Measurements from ENCODE around the gene FNDC3B. TPM values are rescaled to one million over a fixed set of nuclear protein-coding genes. Genes with fewer than 3 reads are reported as not detected.
A peak's percentile ranks its signal among the peaks of the same experiment; 100 is the strongest.

The FNDC3B gene
- total RNA-seq, 1 experiment from 2014 or later, result 173 TPM

GRCh38 chr3:172225215-172225707 is 185.9 kb downstream of the FNDC3B start:
- H3K4me3 ChIP-seq (ENCODE audit: low read depth in 2 of 2, low read length in 2 of 2), result no peak overlapping the region

GRCh38 chr3:172226831-172227230 is 187.5 kb downstream of the FNDC3B start:
- BruUV-seq (replicated peaks), result no TSS peak
- in situ Hi-C loops (cut with HindIII; ENCODE audit: low pct_unique_long_range_greater_than_20kb, low sequenced_read_pairs) (no loop called here), intact Hi-C loops (cut with micrococcal nuclease; ENCODE audit: unreplicated experiment) (no loop called here)
- DNase-seq (ENCODE audit: low read depth, low spot score), result no peak
- POLR2A ChIA-PET, result no interaction called here
- no peaks in the 10 kb centered on the region for H3K9me3 ChIP-seq (ENCODE audit: control insufficient read depth, insufficient read depth, low read depth, low read length)
- no peaks in the 10 kb centered on the region; the same call in 1 of the 2 replicates for H3K36me3 ChIP-seq (ENCODE audit: control insufficient read depth, insufficient read depth, low read length)
- no peak overlapping the region for H3K4me3 ChIP-seq (ENCODE audit: low read depth in 2 of 2, low read length in 2 of 2)
- H3K4me1 ChIP-seq (ENCODE audit: control insufficient read depth, insufficient read depth, low read length), result peaks cover 37% of the 10 kb centered on the region
- TF ChIP-seq TCF7L2 (IDR thresholded peaks at IDR 0.05; ENCODE audit: low read depth, low read length) (no peak), REST (IDR thresholded peaks at IDR 0.05; ENCODE audit: insufficient read depth in 1 of 2, low read depth in 2 of 2, low read length in 1 of 2) (no peak), CTCF (IDR thresholded peaks at IDR 0.05) (no peak), POLR2AphosphoS5 (IDR thresholded peaks at IDR 0.05; ENCODE audit: low read depth, low read length) (no peak), SIN3A (IDR thresholded peaks at IDR 0.05; ENCODE audit: borderline replicate concordance, insufficient read depth, low read depth, low read length) (no peak)
- CTCF ChIA-PET, result interaction anchor here (0.7 kb wide), 1 partner anchor 213 kb away, joined by 4 read pairs; no protein-coding TSS in a partner anchor
- no peak for ATAC-seq
- H3K27ac ChIP-seq (ENCODE audit: low read length), result no peak overlapping the region
- no peaks in the 10 kb centered on the region for H3K27me3 ChIP-seq (ENCODE audit: control insufficient read depth, insufficient read depth, low read length)

More at GRCh38 chr3:172225215-172225707, 185.9 kb downstream of the FNDC3B start:
- in situ Hi-C loops (cut with HindIII; ENCODE audit: low pct_unique_long_range_greater_than_20kb, low sequenced_read_pairs), result no loop called here
- ChIA-PET POLR2A (no interaction called here), CTCF (no interaction called here)
- intact Hi-C loops (cut with micrococcal nuclease; ENCODE audit: unreplicated experiment), result no loop called here
- Histone ChIP-seq H3K36me3 (ENCODE audit: control insufficient read depth, insufficient read depth, low read length) (no peaks in the 10 kb centered on the region; the same call in 1 of the 2 replicates), H3K9me3 (ENCODE audit: control insufficient read depth, insufficient read depth, low read depth, low read length) (no peaks in the 10 kb centered on the region), H3K27ac (ENCODE audit: low read length) (peak overlapping the region; percentile 48), H3K27me3 (ENCODE audit: control insufficient read depth, insufficient read depth, low read length) (no peaks in the 10 kb centered on the region), H3K4me1 (ENCODE audit: control insufficient read depth, insufficient read depth, low read length) (peaks cover 47% of the 10 kb centered on the region)
- TF ChIP-seq SIN3A (IDR thresholded peaks at IDR 0.05; ENCODE audit: borderline replicate concordance, insufficient read depth, low read depth, low read length), result no peak
- TF ChIP-seq CTCF (IDR thresholded peaks at IDR 0.05), result no peak
- TF ChIP-seq REST (IDR thresholded peaks at IDR 0.05; ENCODE audit: insufficient read depth in 1 of 2, low read depth in 2 of 2, low read length in 1 of 2), result no peak
- no peak for TF ChIP-seq TCF7L2 (IDR thresholded peaks at IDR 0.05; ENCODE audit: low read depth, low read length)
- no peak; the same call in 1 of the 2 replicates for ATAC-seq
- DNase-seq (ENCODE audit: low read depth, low spot score), result no peak
- BruUV-seq (replicated peaks), result no TSS peak
